HepG2 (cell line): ENCODE results near the gene TMEM131. TPM values are rescaled to one million over a fixed set of nuclear protein-coding genes. Genes with fewer than 3 reads are reported as not detected.
A peak's percentile ranks its signal among the peaks of the same experiment; 100 is the strongest.

Experiments used
- ATAC-seq: fragments of 200-7000 bp; cut with Tn5 transposase; 3 replicates; pipeline ENCODE4 v1.9.1; 2020; ENCODE audit warnings: mild to moderate bottlenecking, moderate library complexity
- BruUV-seq: library from RNA; stranded (reverse); fragments of 400-500 nt; replicated peaks from 2 replicates; lab custom pipeline; 2021; lab: Mats Ljungman, UMichigan
- CTCF ChIA-PET: fragments of 300-600 bp; formaldehyde crosslinking; extraction: SDS; loops from one replicate; lab custom pipeline; 2021; ENCODE audit warnings: low total read pairs, inconsistent platforms, low intra/inter-chr PET ratio; lab: Yijun Ruan, JAX
- POLR2A ChIA-PET: fragments of 350-600 bp; sonication (Branson Sonifier 250); formaldehyde crosslinking; loops from one replicate; lab custom pipeline; 2020; ENCODE audit warnings: antibody characterized with exemption, inconsistent platforms; lab: Yijun Ruan, JAX
- DNase-seq: peaks from one replicate; pipeline ENCODE4 v3.0.0-alpha.2; 2015; ENCODE audit warnings: low spot score
- FAIRE-seq: peaks from 3 replicates; lab custom pipeline; 2011; peaks lifted over from hg19 to GRCh38; lab: Jason Lieb, UNC
- H2AFZ ChIP-seq: one replicate; pipeline ENCODE4 v1.6.1; 2011; ENCODE audit warnings: low read length, inconsistent platforms
- H3K27ac ChIP-seq: fragments of 300-600 bp; 3 replicates; pipeline ENCODE4 v1.8.0; 2011; ENCODE audit warnings: mixed run types, mild to moderate bottlenecking, mixed read lengths, low read length, inconsistent platforms; ENCODE audit not compliant: insufficient read depth; ENCODE audit errors: extremely low read length
- H3K27me3 ChIP-seq, 2 experiments: fragments of 200-600 bp in 1 of 2; 2 replicates in 1 of 2; 3 replicates in 1 of 2; pipeline versions ENCODE4 v1.6.0 to v1.8.0; 2011; ENCODE audit warnings: low read length in 2 of 2, mild to moderate bottlenecking in 2 of 2, moderate library complexity in 2 of 2, inconsistent platforms in 1 of 2; ENCODE audit not compliant: insufficient read depth in 2 of 2, control insufficient read depth in 1 of 2
- H3K36me3 ChIP-seq, 2 experiments: fragments of 200-600 bp in 1 of 2; replicated peaks in 1 of 2; 2 replicates in 1 of 2; 3 replicates in 1 of 2; pipeline versions ENCODE4 v1.5.1 to v1.8.0; 2011; ENCODE audit warnings: low read length in 2 of 2, inconsistent platforms in 1 of 2; ENCODE audit not compliant: insufficient read depth in 2 of 2, control insufficient read depth in 1 of 2
- H3K4me1 ChIP-seq: 2 replicates; pipeline ENCODE4 v1.5.1; 2012; ENCODE audit warnings: low read length, inconsistent platforms; ENCODE audit not compliant: insufficient read depth
- H3K4me2 ChIP-seq: 2 replicates; pipeline ENCODE4 v1.6.0; 2011; ENCODE audit warnings: low read depth, low read length, inconsistent platforms
- H3K4me3 ChIP-seq, 3 experiments: fragments of 200-600 bp in 1 of 3; sonication (generic), shearing (Covaris generic) in 1 of 3; replicated peaks in 1 of 3; 2 replicates each; pipeline ENCODE4 v1.5.1; 2011 to 2016; ENCODE audit warnings: low read length in 3 of 3, inconsistent platforms in 2 of 3, low read depth in 2 of 3, mild to moderate bottlenecking in 2 of 3, control low read depth in 1 of 3, mixed read lengths in 1 of 3; ENCODE audit not compliant: insufficient read depth in 1 of 3
- H3K79me2 ChIP-seq: one replicate; pipeline ENCODE4 v1.6.1; 2011; ENCODE audit warnings: low read length, inconsistent platforms; ENCODE audit not compliant: insufficient read depth
- H3K9ac ChIP-seq: 2 replicates; pipeline ENCODE4 v1.6.0; 2011; ENCODE audit warnings: mild to moderate bottlenecking, low read depth, low read length, inconsistent platforms; ENCODE audit not compliant: insufficient read depth
- H3K9me3 ChIP-seq: 2 replicates; pipeline ENCODE4 v1.5.1; 2012; ENCODE audit warnings: mild to moderate bottlenecking, low read length
- H4K20me1 ChIP-seq: 2 replicates; pipeline ENCODE4 v1.6.0; 2011; ENCODE audit warnings: inconsistent platforms, mild to moderate bottlenecking, low read length, moderate library complexity; ENCODE audit not compliant: insufficient read depth
- HNF4A ChIP-seq: sonication (generic); formaldehyde crosslinking; IDR thresholded peaks from 2 replicates; pipeline ENCODE4 v1.4.0; 2020; ENCODE audit warnings: missing genetic modification reagents
- NR1H2 ChIP-seq: sonication (generic); formaldehyde crosslinking; IDR thresholded peaks from 2 replicates; pipeline ENCODE4 v1.8.1; 2022; ENCODE audit warnings: low read depth, missing genetic modification reagents, borderline replicate concordance
- ZNF615 ChIP-seq: sonication (generic); formaldehyde crosslinking; IDR thresholded peaks from 2 replicates; pipeline ENCODE4 v1.5.0; 2020; ENCODE audit warnings: mild to moderate bottlenecking, missing genetic modification reagents, borderline replicate concordance
- ZNF660 ChIP-seq: sonication (generic); formaldehyde crosslinking; IDR thresholded peaks from 2 replicates; pipeline ENCODE4 v1.5.1; 2020; ENCODE audit warnings: mild to moderate bottlenecking, low read depth, missing genetic modification reagents, borderline replicate concordance
- WGBS: methylation state at CpG from one replicate; pipeline ENCODE4 v1.1.6; 2017; ENCODE audit warnings: low lambda C conversion rate; 5-methylcytosine and 5-hydroxymethylcytosine counted together
- in situ Hi-C: cut with HindIII; loops from 2 replicates; pipeline ENCODE4 v1.10.0; 2017; ENCODE audit warnings: low pct_unique_long_range_greater_than_20kb; ENCODE audit not compliant: extremely low pct_ligation_motif_present
- intact Hi-C: fragments of 100-400 bp; cut with micrococcal nuclease; formaldehyde crosslinking; loops from one replicate; pipeline ENCODE4 v1.10.0; 2022; ENCODE audit not compliant: unreplicated experiment
- polyA plus RNA-seq, 8 experiments: library from polyadenylated mRNA; depleted of rRNA in 3 of 8; stranded (reverse) in 7 of 8; unstranded in 1 of 8; fragments of >200 nt; fragmentation: Illumina TruSeq in 4 of 8; extraction: Trizol in 4 of 8; gene quantifications; 2 replicates each; pipeline versions ENCODE4 v1.2.1 to v1.2.3, GENCODE V29; 2011 to 2016; ENCODE audit warnings: low read depth in 4 of 8, missing spikeins in 1 of 8, mixed read lengths in 1 of 8; ENCODE audit not compliant: insufficient read depth in 1 of 8
- total RNA-seq, 5 experiments: library from RNA; depleted of rRNA; stranded (reverse); fragments of >200 nt; fragmentation: Illumina TruSeq; extraction: Trizol; gene quantifications; 2 replicates each; pipeline ENCODE4 v1.2.3, GENCODE V29; 2016; ENCODE audit warnings: low read depth in 1 of 5

Gene TMEM131
- total and polyA plus RNA-seq, 2 of the 13 experiments (the other 11 are each of a cell fraction or from before 2014, with no cell fraction given): 17.9 to 19.5 TPM

DNA sequence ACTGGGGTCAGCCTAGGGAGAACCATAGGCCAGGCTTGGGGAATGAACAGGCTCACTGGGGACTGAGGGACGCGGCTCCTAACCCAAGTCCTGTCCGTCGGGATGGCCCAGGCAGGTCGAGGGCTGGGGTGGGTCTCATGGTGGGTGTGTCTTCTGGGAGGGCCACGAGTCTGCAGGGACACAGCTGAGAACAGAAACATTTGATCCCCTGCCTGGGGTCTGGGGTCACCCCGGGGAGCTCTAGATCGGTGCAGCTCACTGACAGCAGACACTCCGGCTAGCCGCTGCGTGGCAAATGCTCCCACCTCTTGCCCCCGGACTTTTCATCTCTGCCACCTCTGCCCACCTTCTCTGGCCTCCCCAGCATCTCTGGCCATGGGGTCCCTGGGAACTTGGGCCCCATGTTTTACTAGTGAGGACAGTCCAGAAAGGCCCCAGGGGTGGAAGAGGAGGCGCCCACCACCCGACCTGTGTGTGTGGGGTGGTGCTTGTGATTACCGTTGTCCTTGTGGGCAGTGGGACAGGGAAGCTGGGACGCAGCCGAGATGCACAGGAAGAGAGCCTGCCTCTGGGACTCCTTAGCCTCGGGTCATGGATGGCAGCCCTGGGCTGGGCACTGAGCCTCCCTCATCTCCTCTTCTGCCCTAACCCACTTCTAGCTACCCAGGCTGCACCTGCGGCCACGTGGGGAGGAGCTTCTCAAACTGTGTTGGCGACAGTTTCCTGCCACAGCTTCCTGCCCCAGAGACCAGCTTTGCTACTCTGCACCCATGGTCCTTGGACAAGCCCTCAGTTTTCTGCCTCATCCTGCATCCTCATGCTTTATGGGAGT, 277.5 kb downstream of the TMEM131 start:
- no peak overlapping the region for H3K9ac ChIP-seq
- no peaks in the 10 kb centered on the region for H4K20me1 ChIP-seq
- ChIA-PET CTCF (no interaction called here), POLR2A (no interaction called here)
- H2AFZ ChIP-seq: no peak overlapping the region
- intact Hi-C loops: loop anchor here (10.0 kb wide), 1 partner anchor 547 kb away; no protein-coding TSS in a partner anchor
- WGBS: 68% methylated on average over 17 of the region's 21 CpGs
- no peak overlapping the region for H3K27ac ChIP-seq
- H3K9me3 ChIP-seq: no peaks in the 10 kb centered on the region
- no peaks in the 10 kb centered on the region for H3K79me2 ChIP-seq
- ATAC-seq (no peak; the same call in 2 of the 3 replicates), FAIRE-seq (no peak)
- H3K4me2 ChIP-seq: no peak overlapping the region
- TF ChIP-seq NR1H2 (CRISPR knock-in tag) (no peak), ZNF615 (no peak)
- TF ChIP-seq, all 625 proteins: peak for 0
- no peak for DNase-seq
- in situ Hi-C loops: no loop called here
- Histone ChIP-seq H3K27me3 (peaks cover 0 to 12% of the 10 kb centered on the region in 2 experiments; a peak in 2 of 5 replicates), H3K36me3 (no peaks in the 10 kb centered on the region), H3K4me1 (peaks cover 8% of the 10 kb centered on the region), H3K4me3 (no peak overlapping the region)
- no TSS peak for BruUV-seq

DNA sequence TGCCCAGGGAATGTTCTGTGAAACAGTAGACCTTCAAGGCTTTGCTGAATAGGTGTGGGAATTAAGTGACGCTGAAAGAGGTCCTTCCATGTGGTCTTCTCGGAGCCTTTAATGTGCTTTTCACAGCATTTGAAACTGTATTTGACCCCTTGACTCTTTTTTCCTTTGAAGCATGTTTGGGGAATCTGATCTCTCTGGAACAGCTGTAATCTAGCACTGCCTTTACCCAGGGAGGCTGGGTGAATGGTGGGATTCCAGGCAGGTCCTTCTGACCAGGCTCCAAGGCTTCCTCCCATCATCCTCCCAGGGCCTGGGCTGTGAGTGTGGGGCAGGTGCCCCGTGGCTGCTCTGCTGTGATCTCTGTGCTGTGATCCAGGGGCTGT, 278.1 kb downstream of the TMEM131 start:
- Histone ChIP-seq H4K20me1 (no peaks in the 10 kb centered on the region), H3K27ac (no peak overlapping the region), H3K4me1 (peaks cover 14% of the 10 kb centered on the region), H3K4me3 (no peak overlapping the region), H3K9me3 (no peaks in the 10 kb centered on the region), H3K36me3 (no peaks in the 10 kb centered on the region), H3K4me2 (no peak overlapping the region), H2AFZ (no peak overlapping the region), H3K79me2 (no peaks in the 10 kb centered on the region), H3K9ac (no peak overlapping the region), H3K27me3 (peaks cover 0 to 13% of the 10 kb centered on the region in 2 experiments; a peak in 3 of 5 replicates)
- ChIA-PET CTCF (no interaction called here), POLR2A (no interaction called here)
- ATAC-seq: no peak
- WGBS: 2% methylated on average over 3 of the region's 3 CpGs
- intact Hi-C loops (loop anchor here (10.0 kb wide), 1 partner anchor 547 kb away; no protein-coding TSS in a partner anchor), in situ Hi-C loops (no loop called here)
- TF ChIP-seq HNF4A (peak; percentile 27; the same call in 1 of the 2 replicates), ZNF660 (no peak)
- no peak for DNase-seq
- no peak for FAIRE-seq
- no TSS peak for BruUV-seq
